ENCODE data around the gene CYP2B6. TPM values are rescaled to one million over a fixed set of nuclear protein-coding genes. Genes with fewer than 3 reads are reported as not detected.

CYP2B6 gene
- polyA plus RNA-seq, 3 donors = not detected

DNA sequence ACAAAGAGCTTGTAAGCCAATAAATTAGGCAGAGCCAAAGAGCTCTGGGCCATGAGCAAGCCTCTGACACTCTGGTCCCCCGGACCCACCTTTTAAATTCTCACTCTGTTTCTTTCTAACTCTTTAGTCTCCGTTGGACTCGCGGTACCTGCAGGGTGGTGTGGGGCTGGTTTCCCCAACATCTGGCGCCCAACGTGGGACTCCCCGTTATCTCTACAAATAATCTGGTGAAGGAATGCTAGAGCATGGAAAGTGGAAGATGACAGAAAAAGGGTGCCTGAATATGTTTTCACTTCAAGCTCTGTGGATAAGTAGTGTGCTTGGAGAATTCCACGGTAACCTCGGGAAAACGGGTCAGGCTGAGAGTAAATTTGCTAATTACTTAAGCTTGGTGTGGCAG is 36.5 kb upstream of the CYP2B6 start:
- Histone ChIP-seq H3K4me2 (replicated peaks; ENCODE audit: extremely low read depth, low read length, poor library complexity, severe bottlenecking) (no peak overlapping the region), H3K79me2 (ENCODE audit: insufficient read depth, low read length) (no peaks in the 10 kb centered on the region), H3K36me3 (replicated peaks in 1 of 2; ENCODE audit: control insufficient read depth in 1 of 2, insufficient read depth in 2 of 2, low read length in 2 of 2) (no peaks in the 10 kb centered on the region), H3K4me3 (replicated peaks in 1 of 3; ENCODE audit: low read depth in 2 of 3, low read length in 3 of 3) (no peak overlapping the region), H3K27ac (ENCODE audit: low read depth in 1 of 2, low read length in 2 of 2) (no peak overlapping the region), H3K9ac (ENCODE audit: insufficient read depth, low read length, poor library complexity, severe bottlenecking) (no peak overlapping the region), H3K4me1 (ENCODE audit: control insufficient read depth in 1 of 2, insufficient read depth in 2 of 2, low read length in 2 of 2) (no peaks in the 10 kb centered on the region), H3K27me3 (ENCODE audit: control insufficient read depth in 2 of 2, insufficient read depth in 2 of 2, low read length in 2 of 2) (no peaks in the 10 kb centered on the region), H3K9me3 (replicated peaks in 1 of 2; ENCODE audit: control insufficient read depth in 1 of 2, insufficient read depth in 1 of 2, low read length in 2 of 2) (peaks cover 37 to 44% of the 10 kb centered on the region in 2 donors), H2AFZ (ENCODE audit: insufficient read depth, low read depth, low read length, poor library complexity, severe bottlenecking) (no peak overlapping the region), H4K20me1 (ENCODE audit: insufficient read depth, low read length) (no peaks in the 10 kb centered on the region)
- H3K27ac Mint-ChIP-seq = no peak overlapping the region
- no peaks in the 10 kb centered on the region for H3K36me3 Mint-ChIP-seq
- H3K27me3 Mint-ChIP-seq (ENCODE audit: low read depth in 3 of 3) = peaks cover 2 to 3% (median 3%) of the 10 kb centered on the region in 3 donors
- intact Hi-C loops (cut with micrococcal nuclease) = no loop called here
- no peak for DNase-seq
- no peak overlapping the region for H3K4me3 Mint-ChIP-seq
- TF ChIP-seq, protein P1, sequence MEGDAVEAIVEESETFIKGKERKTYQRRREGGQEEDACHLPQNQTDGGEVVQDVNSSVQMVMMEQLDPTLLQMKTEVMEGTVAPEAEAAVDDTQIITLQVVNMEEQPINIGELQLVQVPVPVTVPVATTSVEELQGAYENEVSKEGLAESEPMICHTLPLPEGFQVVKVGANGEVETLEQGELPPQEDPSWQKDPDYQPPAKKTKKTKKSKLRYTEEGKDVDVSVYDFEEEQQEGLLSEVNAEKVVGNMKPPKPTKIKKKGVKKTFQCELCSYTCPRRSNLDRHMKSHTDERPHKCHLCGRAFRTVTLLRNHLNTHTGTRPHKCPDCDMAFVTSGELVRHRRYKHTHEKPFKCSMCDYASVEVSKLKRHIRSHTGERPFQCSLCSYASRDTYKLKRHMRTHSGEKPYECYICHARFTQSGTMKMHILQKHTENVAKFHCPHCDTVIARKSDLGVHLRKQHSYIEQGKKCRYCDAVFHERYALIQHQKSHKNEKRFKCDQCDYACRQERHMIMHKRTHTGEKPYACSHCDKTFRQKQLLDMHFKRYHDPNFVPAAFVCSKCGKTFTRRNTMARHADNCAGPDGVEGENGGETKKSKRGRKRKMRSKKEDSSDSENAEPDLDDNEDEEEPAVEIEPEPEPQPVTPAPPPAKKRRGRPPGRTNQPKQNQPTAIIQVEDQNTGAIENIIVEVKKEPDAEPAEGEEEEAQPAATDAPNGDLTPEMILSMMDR (IDR thresholded peaks at IDR 0.05) = no peak
- H3K9me3 Mint-ChIP-seq = peaks cover 21 to 53% (median 43%) of the 10 kb centered on the region in 7 donors
- H3K4me1 Mint-ChIP-seq = no peaks in the 10 kb centered on the region
- WGBS (ENCODE audit: insufficient coverage) = 100% methylated on average over 1 of the region's 10 CpGs

DNA sequence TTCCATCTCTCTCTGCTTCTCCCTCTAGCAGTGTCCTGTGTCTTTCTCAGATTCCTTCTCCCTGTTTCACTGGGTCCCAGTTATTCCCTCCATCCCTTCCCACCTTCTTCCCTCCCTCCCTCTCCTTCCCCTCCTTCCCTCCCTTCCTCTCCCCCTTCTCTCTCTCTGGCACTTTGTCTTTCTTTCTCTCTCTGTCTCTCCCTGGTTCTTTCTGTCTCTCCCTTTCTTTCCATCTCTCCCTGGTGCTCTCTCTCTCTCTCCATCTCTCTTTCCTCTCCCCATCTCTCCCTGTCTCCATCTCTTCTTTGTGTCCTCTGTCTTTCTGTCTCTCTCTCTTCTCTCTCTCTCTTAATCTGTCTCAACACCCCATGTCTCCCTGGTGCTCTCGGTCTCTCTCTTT is 31.7 kb upstream of the CYP2B6 start:
- H3K36me3 Mint-ChIP-seq = no peaks in the 10 kb centered on the region
- Histone ChIP-seq H3K79me2 (ENCODE audit: insufficient read depth, low read length) (no peaks in the 10 kb centered on the region), H3K4me3 (replicated peaks in 1 of 3; ENCODE audit: low read depth in 2 of 3, low read length in 3 of 3) (no peak overlapping the region), H3K27me3 (ENCODE audit: control insufficient read depth in 2 of 2, insufficient read depth in 2 of 2, low read length in 2 of 2) (peaks cover 3 to 4% of the 10 kb centered on the region in 2 donors), H4K20me1 (ENCODE audit: insufficient read depth, low read length) (no peaks in the 10 kb centered on the region), H3K36me3 (replicated peaks in 1 of 2; ENCODE audit: control insufficient read depth in 1 of 2, insufficient read depth in 2 of 2, low read length in 2 of 2) (no peaks in the 10 kb centered on the region), H3K4me2 (replicated peaks; ENCODE audit: extremely low read depth, low read length, poor library complexity, severe bottlenecking) (no peak overlapping the region), H3K4me1 (ENCODE audit: control insufficient read depth in 1 of 2, insufficient read depth in 2 of 2, low read length in 2 of 2) (no peaks in the 10 kb centered on the region), H3K9me3 (replicated peaks in 1 of 2; ENCODE audit: control insufficient read depth in 1 of 2, insufficient read depth in 1 of 2, low read length in 2 of 2) (peaks cover 19 to 23% of the 10 kb centered on the region in 2 donors), H2AFZ (ENCODE audit: insufficient read depth, low read depth, low read length, poor library complexity, severe bottlenecking) (no peak overlapping the region), H3K9ac (ENCODE audit: insufficient read depth, low read length, poor library complexity, severe bottlenecking) (no peak overlapping the region), H3K27ac (ENCODE audit: low read depth in 1 of 2, low read length in 2 of 2) (no peak overlapping the region)
- TF ChIP-seq, protein P1 (IDR thresholded peaks at IDR 0.05) = no peak
- intact Hi-C loops (cut with micrococcal nuclease) = no loop called here
- no peak overlapping the region for H3K4me3 Mint-ChIP-seq
- H3K27me3 Mint-ChIP-seq (ENCODE audit: low read depth in 3 of 3) = peaks cover 4 to 12% (median 4%) of the 10 kb centered on the region in 3 donors
- H3K27ac Mint-ChIP-seq = no peak overlapping the region
- no peak for DNase-seq
- H3K4me1 Mint-ChIP-seq = no peaks in the 10 kb centered on the region
- H3K9me3 Mint-ChIP-seq = peaks cover 6 to 26% (median 20%) of the 10 kb centered on the region in 7 donors
- WGBS (ENCODE audit: insufficient coverage) = 90% methylated on average over 1 of the region's 1 CpG
